Measurements from ENCODE around the gene INPP4B. TPM values are rescaled to one million over a fixed set of nuclear protein-coding genes. Genes with fewer than 3 reads are reported as not detected.

INPP4B gene
- total and polyA plus RNA-seq, 2 of the 4 experiments (the other 2 are of a cell fraction) = 1.8 to 14.0 TPM

DNA sequence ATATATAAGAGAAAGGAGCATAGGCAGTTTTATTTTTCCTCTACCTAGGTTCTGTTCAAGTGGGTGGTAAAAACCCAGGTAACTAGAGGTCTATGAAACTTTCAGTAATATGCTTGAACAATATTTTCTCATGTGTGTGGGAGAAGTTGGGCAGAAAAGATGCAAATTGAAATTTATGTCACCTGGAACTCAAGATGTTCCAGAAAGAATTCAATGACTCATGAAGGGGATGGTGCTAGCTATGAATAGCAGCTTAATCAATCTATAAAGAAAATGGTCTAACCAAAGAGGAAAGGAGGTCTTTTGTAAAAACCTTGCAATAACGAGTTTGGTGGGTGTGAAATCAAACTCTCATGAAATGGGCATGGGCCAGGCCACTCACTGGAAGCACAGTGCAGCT is 263.8 kb downstream of the INPP4B start:
- no peaks in the 10 kb centered on the region for H3K27me3 ChIP-seq (ENCODE audit: control insufficient read depth, insufficient read depth, low read length)
- H3K79me1 ChIP-seq (ENCODE audit: low read depth in 1 of 2, low read length in 2 of 2) = no peaks in the 10 kb centered on the region
- no peak overlapping the region for H2BK120ac ChIP-seq (ENCODE audit: low read depth, low read length)
- no peak overlapping the region for H2AK9ac ChIP-seq (replicated peaks; ENCODE audit: low read depth, low read length, poor library complexity)
- H3K4me2 ChIP-seq (ENCODE audit: low read depth, low read length) = no peak overlapping the region
- POLR2A ChIA-PET (ENCODE audit: unreplicated experiment) = no interaction called here
- WGBS, 2 experiments (ENCODE audit: extremely low coverage in 2 of 2, insufficient read length in 1 of 2) = no CpG with 5 or more reads among the region's 1 CpG
- no peak overlapping the region for H2BK5ac ChIP-seq (ENCODE audit: low read depth, low read length, poor library complexity, severe bottlenecking)
- H3K4me3 ChIP-seq (ENCODE audit: insufficient read depth, low read depth, low read length) = no peak overlapping the region
- no peak overlapping the region for H3K56ac ChIP-seq (ENCODE audit: extremely low read depth, insufficient read depth, low read length)
- H3K9ac ChIP-seq (ENCODE audit: low read depth, low read length) = no peak overlapping the region
- no peak overlapping the region for H4K5ac ChIP-seq (ENCODE audit: low read depth, low read length)
- H3K23ac ChIP-seq (ENCODE audit: low read depth, low read length) = no peak overlapping the region
- no TSS peak for BruUV-seq (replicated peaks)
- TF ChIP-seq POLR2A (IDR thresholded peaks at IDR 0.05; ENCODE audit: low read depth, low read length) (no peak), MAZ (IDR thresholded peaks at IDR 0.05; ENCODE audit: borderline replicate concordance, low read depth, low read length) (no peak), BHLHE40 (IDR thresholded peaks at IDR 0.05; ENCODE audit: low read depth, low read length) (no peak), RAD21 (IDR thresholded peaks at IDR 0.05; ENCODE audit: low read length) (no peak), CEBPB (IDR thresholded peaks at IDR 0.05; ENCODE audit: low read depth, low read length) (no peak), CHD1 (IDR thresholded peaks at IDR 0.05; ENCODE audit: low read depth, low read length) (no peak), SMC3 (IDR thresholded peaks at IDR 0.05; ENCODE audit: low read depth, low read length) (no peak), FOS (IDR thresholded peaks at IDR 0.05; ENCODE audit: low read depth, low read length) (no peak), RCOR1 (IDR thresholded peaks at IDR 0.05; ENCODE audit: insufficient replicate concordance, low read length) (no peak), RFX5 (IDR thresholded peaks at IDR 0.05; ENCODE audit: low read depth, low read length) (no peak), NFE2L2 (IDR thresholded peaks at IDR 0.05; ENCODE audit: low read depth, low read length) (no peak), MXI1 (IDR thresholded peaks at IDR 0.05; ENCODE audit: borderline replicate concordance, low read depth, low read length) (no peak), MAFK (IDR thresholded peaks at IDR 0.05; ENCODE audit: low read depth, low read length) (no peak)
- TF ChIP-seq, protein P1, sequence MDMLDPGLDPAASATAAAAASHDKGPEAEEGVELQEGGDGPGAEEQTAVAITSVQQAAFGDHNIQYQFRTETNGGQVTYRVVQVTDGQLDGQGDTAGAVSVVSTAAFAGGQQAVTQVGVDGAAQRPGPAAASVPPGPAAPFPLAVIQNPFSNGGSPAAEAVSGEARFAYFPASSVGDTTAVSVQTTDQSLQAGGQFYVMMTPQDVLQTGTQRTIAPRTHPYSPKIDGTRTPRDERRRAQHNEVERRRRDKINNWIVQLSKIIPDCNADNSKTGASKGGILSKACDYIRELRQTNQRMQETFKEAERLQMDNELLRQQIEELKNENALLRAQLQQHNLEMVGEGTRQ (IDR thresholded peaks at IDR 0.05; ENCODE audit: low read depth, low read length) = no peak
- TF ChIP-seq, protein P2, sequence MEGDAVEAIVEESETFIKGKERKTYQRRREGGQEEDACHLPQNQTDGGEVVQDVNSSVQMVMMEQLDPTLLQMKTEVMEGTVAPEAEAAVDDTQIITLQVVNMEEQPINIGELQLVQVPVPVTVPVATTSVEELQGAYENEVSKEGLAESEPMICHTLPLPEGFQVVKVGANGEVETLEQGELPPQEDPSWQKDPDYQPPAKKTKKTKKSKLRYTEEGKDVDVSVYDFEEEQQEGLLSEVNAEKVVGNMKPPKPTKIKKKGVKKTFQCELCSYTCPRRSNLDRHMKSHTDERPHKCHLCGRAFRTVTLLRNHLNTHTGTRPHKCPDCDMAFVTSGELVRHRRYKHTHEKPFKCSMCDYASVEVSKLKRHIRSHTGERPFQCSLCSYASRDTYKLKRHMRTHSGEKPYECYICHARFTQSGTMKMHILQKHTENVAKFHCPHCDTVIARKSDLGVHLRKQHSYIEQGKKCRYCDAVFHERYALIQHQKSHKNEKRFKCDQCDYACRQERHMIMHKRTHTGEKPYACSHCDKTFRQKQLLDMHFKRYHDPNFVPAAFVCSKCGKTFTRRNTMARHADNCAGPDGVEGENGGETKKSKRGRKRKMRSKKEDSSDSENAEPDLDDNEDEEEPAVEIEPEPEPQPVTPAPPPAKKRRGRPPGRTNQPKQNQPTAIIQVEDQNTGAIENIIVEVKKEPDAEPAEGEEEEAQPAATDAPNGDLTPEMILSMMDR (conservative IDR thresholded peaks at IDR 0.05; ENCODE audit: low read depth, low read length) = no peak
- TF ChIP-seq, protein P3, sequence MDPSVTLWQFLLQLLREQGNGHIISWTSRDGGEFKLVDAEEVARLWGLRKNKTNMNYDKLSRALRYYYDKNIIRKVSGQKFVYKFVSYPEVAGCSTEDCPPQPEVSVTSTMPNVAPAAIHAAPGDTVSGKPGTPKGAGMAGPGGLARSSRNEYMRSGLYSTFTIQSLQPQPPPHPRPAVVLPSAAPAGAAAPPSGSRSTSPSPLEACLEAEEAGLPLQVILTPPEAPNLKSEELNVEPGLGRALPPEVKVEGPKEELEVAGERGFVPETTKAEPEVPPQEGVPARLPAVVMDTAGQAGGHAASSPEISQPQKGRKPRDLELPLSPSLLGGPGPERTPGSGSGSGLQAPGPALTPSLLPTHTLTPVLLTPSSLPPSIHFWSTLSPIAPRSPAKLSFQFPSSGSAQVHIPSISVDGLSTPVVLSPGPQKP (IDR thresholded peaks at IDR 0.05; ENCODE audit: borderline replicate concordance, low read depth, low read length) = no peak
- no peak overlapping the region for H3K27ac ChIP-seq (ENCODE audit: insufficient read depth, low read length)
- H4K20me1 ChIP-seq (ENCODE audit: insufficient read depth, low read length) = no peaks in the 10 kb centered on the region
- CTCF ChIA-PET = interaction anchor here (0.5 kb wide), 1 partner anchor 111 kb away, joined by 3 read pairs; no protein-coding TSS in a partner anchor
- no peak for ATAC-seq (ENCODE audit: low read depth)
- no peak for DNase-seq
- no peak overlapping the region for H2AK5ac ChIP-seq (ENCODE audit: low read depth, low read length)
- H3K4me1 ChIP-seq (ENCODE audit: control insufficient read depth, insufficient read depth, low read length) = no peaks in the 10 kb centered on the region
- in situ Hi-C loops (cut with MboI; ENCODE audit: low sequenced_read_pairs) = no loop called here
- H3K9me3 ChIP-seq (ENCODE audit: control insufficient read depth, insufficient read depth, low read length) = no peaks in the 10 kb centered on the region
- no peak overlapping the region for H2BK20ac ChIP-seq (ENCODE audit: low read depth, low read length)
- intact Hi-C loops (cut with micrococcal nuclease) = no loop called here
- H3K14ac ChIP-seq (replicated peaks; ENCODE audit: low read depth, low read length) = no peak overlapping the region
- H3K9me1 ChIP-seq (ENCODE audit: insufficient read depth, low read length) = no peaks in the 10 kb centered on the region
- no peak overlapping the region for H3K4ac ChIP-seq (ENCODE audit: low read depth, low read length)
- H2AFZ ChIP-seq (replicated peaks; ENCODE audit: low read length, poor library complexity) = no peak overlapping the region
- H2BK15ac ChIP-seq (ENCODE audit: low read depth, low read length) = no peak overlapping the region
- no peak overlapping the region for H4K8ac ChIP-seq (ENCODE audit: low read depth in 2 of 2, low read length in 2 of 2)
- H3K36me3 ChIP-seq (ENCODE audit: control insufficient read depth, insufficient read depth, low read length) = no peaks in the 10 kb centered on the region
- H4K91ac ChIP-seq (ENCODE audit: insufficient read depth, low read depth, low read length) = no peak overlapping the region
- dilution Hi-C loops (cut with HindIII; ENCODE audit: low sequenced_read_pairs, unreplicated experiment) = no loop called here
- no peak overlapping the region for H3K18ac ChIP-seq (ENCODE audit: low read depth, low read length)
